Subcutaneous adipose tissue (tissue), 4 donors: ENCODE results near the gene VWA3B. TPM values are rescaled to one million over a fixed set of nuclear protein-coding genes. Genes with fewer than 3 reads are reported as not detected.

Experiments used
- total RNA-seq, 4 donors: library from RNA; depleted of rRNA; stranded (reverse); fragments of >200 nt; gene quantifications; one replicate each; pipeline ENCODE4 v1.1.0, GENCODE V29; 2016
- TF ChIP-seq, protein P1 (sequence below): fragments of 450-650 bp; IDR thresholded peaks from one replicate; pipeline ENCODE4 v1.5.1; 2016; ENCODE audit warnings: low read depth, mild to moderate bottlenecking, control low read depth, antibody characterized with exemption, moderate library complexity

VWA3B gene
- total RNA-seq, 4 donors from 2014 or later: not detected

DNA sequence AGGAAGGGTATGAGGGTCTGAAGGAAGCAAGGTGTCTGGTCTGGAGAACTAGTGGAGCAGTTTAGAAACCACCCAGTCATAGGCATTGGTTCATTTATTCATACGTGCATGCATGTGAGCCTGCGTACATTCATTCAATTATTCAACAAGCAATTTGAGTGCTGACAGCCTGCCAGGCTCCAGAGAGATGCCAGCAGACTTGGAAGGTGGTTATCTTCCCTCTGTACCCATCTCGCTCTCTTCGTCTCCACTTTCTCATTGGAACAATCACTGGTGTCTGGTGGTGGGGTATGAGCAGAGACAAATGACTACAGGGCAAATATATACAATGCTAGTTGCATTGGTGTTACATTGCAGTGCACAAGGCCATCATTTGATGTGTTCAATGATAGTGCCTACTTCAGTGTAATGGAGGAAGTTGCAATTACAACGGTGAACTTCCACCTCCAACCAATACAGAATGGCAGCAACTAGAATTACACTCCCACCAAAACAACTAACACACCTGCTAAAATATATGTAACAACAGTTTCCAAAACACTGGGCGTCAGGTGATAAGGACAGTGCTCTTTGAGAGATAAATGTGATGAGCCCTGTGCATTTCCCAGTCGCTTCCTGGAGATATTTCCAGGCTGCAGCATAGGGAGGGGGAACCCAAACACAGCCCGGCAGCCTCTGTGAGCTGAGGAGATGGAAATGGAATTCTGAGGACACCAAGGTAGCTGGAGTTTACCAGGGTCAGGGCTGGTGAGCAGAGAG is 226.7 kb downstream of the VWA3B start:
- TF ChIP-seq, protein P1, sequence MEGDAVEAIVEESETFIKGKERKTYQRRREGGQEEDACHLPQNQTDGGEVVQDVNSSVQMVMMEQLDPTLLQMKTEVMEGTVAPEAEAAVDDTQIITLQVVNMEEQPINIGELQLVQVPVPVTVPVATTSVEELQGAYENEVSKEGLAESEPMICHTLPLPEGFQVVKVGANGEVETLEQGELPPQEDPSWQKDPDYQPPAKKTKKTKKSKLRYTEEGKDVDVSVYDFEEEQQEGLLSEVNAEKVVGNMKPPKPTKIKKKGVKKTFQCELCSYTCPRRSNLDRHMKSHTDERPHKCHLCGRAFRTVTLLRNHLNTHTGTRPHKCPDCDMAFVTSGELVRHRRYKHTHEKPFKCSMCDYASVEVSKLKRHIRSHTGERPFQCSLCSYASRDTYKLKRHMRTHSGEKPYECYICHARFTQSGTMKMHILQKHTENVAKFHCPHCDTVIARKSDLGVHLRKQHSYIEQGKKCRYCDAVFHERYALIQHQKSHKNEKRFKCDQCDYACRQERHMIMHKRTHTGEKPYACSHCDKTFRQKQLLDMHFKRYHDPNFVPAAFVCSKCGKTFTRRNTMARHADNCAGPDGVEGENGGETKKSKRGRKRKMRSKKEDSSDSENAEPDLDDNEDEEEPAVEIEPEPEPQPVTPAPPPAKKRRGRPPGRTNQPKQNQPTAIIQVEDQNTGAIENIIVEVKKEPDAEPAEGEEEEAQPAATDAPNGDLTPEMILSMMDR: no peak

DNA sequence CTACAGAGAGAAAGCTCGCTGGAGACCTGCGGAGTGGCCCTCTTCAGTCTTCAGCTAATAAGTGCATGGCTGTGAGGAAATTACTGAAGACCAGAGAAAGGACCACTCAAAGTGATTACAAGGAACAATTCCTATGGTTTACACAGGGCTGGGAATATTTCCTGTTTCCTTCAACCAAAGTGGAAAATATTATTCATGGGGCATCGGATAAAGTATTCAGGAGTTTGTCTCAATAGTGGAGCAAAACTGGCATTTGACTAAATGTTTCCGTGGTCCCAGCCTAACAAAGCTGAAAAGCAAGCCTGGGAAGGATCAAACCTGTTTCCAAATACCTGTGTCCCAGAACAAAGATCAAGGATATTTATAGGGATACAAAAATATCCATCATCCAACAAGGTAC is 227.3 kb downstream of the VWA3B start:
- TF ChIP-seq, protein P1: no peak

DNA sequence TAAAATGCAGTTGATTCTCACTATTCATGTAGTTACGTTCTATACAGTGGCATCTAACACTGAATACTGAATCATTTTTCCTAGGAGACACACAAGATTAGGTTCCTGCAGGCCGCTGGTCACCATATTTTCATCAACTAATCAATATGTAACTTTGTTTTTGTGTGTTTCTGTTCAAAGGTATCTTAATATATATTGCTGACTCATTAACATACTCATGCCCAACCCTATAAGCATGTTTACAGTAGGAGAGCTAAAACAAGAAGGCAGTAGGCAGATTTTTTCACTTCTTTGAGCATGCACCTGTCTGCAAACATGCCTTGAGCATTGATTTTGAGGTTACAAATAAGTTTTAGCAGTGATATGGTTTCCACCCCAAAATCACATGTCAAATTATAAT is 229.0 kb downstream of the VWA3B start:
- TF ChIP-seq, protein P1: no peak

DNA sequence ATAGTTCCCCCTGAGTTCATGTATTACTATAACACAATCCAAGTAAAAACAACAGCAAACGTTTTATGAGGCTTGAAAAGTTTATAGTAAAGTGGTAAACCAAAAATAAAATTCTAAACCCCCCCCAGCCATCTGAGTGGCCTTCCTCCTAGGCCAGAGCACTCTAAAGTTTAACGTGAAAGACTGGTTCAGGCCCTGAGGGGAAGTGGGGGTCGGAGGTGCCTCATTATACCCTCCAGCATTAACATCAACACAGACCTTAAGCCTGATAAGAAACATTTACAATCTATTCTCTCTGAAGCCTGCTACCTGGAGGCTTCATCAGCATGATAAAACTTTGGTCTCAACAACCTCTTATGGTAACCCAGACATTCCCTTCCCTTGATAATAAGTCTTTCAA is 230.2 kb downstream of the VWA3B start:
- TF ChIP-seq, protein P1: no peak

DNA sequence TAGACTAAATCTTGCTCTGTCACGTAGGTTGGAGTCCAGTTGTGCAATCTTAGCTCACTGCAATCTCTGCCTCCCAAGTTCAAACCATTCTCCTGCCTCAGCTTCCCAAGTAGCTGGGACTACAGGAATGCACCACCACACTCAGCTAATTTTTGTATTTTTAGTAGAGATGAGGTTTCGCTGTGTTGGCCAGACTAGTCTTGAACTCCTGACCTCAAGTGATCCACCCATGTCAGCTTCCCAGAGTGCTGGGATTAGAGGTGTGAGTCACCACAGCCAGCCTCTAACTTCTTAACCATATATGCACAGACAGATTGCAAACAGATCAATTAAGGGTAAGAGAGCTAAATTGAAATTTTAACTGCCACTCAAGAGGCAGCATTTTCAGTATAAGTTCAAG is 237.2 kb downstream of the VWA3B start:
- TF ChIP-seq, protein P1: no peak

DNA sequence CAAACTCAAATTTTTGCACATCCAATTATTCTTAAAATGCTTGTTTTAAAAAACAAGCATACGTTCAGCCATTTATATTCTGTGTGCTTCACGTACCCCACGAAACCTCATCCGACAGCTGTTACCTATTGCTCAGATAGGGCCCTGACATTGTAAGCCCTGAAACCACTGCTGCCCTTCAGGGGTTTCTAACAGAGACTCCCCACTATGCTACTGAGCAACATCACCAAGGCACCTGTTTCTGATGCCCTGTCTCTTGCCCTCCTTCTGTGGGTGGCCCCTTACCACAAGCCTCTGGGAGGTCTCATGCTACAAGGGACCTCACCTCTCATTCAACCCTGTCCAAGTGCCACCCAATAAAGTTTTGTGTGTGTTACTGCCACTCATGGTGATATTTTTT is 240.8 kb downstream of the VWA3B start:
- TF ChIP-seq, protein P1: no peak

DNA sequence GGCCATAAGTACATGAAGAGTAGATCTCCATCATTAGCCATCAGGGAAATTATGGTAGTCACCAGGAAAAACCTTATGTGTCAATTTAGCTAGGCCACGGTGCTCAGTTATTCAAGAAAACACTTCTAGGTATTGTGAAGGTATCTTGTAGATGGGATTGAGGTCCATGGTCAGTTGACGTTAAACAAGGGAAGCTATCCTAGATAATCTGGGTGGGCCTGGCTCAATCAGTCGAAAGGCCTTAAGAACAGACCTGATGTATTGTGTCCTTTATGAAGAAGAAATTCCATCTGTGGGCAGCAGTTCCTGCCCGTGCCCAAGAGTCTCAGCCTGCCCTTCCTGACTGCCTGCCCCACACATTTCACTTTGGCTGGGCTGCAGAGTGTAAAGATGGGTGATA is 242.6 kb downstream of the VWA3B start:
- TF ChIP-seq, protein P1: no peak
